ENCODE measurements around the gene NPAS3. TPM values are rescaled to one million over a fixed set of nuclear protein-coding genes. Genes with fewer than 3 reads are reported as not detected.
A peak's percentile ranks its signal among the peaks of the same experiment; 100 is the strongest.

Gene NPAS3
- total RNA-seq, 2 experiments from 2014 or later: not detected

DNA sequence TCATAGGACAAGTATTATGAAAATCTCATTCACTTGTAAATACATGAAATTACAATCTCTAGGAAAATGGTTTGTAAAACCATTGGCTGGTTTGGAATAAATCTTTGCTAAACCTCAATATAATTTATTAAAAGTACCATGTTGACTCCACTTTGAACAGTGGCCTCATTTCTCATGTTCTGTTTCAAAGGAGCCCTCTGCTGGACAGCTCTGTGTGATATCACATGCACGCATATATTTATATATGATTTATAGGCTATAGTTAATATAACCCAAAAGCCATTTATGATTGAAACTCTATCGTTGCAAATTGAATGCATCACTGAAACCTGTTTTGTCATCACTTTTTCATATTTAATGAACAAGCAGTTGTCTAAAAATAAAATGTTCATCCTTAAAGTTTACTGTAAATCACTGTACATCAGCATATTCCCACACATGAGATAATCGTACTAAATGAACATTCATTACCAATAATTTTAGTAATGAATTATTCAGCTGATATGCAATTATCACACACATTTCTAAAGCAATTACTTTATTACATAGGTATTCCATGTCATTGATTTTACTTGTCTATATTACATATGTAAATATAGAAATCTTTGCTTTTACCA, 493.8 kb downstream of the NPAS3 start:
- intact Hi-C loops (cut with micrococcal nuclease; ENCODE audit: unreplicated experiment): loop anchor here (5.0 to 10.0 kb wide), 2 partner anchors 718 to 855 kb away; no protein-coding TSS in a partner anchor
- BruUV-seq (replicated peaks): no TSS peak
- H3K4me3 ChIP-seq (ENCODE audit: low read depth, low read length, poor library complexity, severe bottlenecking): no peak overlapping the region
- no peaks in the 10 kb centered on the region for H4K20me1 ChIP-seq (ENCODE audit: insufficient read depth, low read length)
- peak; percentile 41 for DNase-seq (ENCODE audit: low spot score)
- no peak overlapping the region for H3K27ac ChIP-seq (ENCODE audit: low read depth, low read length, poor library complexity, severe bottlenecking)
- no peaks in the 10 kb centered on the region for H3K4me1 ChIP-seq (ENCODE audit: insufficient read depth, low read length, poor library complexity, severe bottlenecking)
- H3K9me2 ChIP-seq (ENCODE audit: insufficient read depth, low read length): no peaks in the 10 kb centered on the region
- H3K9me3 ChIP-seq (ENCODE audit: low read length): no peaks in the 10 kb centered on the region
- TF ChIP-seq CTCF (conservative IDR thresholded peaks at IDR 0.05; ENCODE audit: low read length): peak; percentile 79
- TF ChIP-seq EZH2phosphoT487 (IDR thresholded peaks at IDR 0.05; ENCODE audit: borderline replicate concordance, low read depth, low read length): no peak
- H2AFZ ChIP-seq (ENCODE audit: low read length): no peak overlapping the region
- no peaks in the 10 kb centered on the region for H3K36me3 ChIP-seq (ENCODE audit: insufficient read depth, low read length)
- POLR2A ChIA-PET: no interaction called here
- H3K4me2 ChIP-seq (ENCODE audit: low read length): no peak overlapping the region
- H3K79me2 ChIP-seq (ENCODE audit: insufficient read depth, low read depth, low read length): no peaks in the 10 kb centered on the region
- CTCF ChIA-PET (ENCODE audit: unreplicated experiment): no interaction called here

DNA sequence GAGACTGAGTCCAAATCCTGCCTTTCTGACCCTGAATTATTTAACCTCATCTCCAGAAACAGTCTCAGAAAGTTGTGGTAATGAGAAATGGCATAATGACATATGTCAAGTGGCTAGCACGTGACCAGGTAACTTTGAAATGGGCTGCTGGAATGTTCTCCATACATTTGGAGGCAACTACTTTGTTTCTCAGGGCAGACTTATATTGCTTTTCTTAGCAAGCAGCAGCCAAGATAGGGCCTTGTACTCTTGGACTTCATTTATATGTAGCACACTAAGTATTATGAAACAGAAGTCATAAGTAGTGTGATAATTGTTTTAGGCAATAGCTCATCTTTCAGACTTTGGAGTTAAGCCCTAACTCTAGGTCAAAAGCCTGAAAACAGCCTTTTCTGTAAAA, 494.7 kb downstream of the NPAS3 start:
- Histone ChIP-seq H3K27ac (ENCODE audit: low read depth, low read length, poor library complexity, severe bottlenecking) (no peak overlapping the region), H2AFZ (ENCODE audit: low read length) (no peak overlapping the region), H3K4me3 (ENCODE audit: low read depth, low read length, poor library complexity, severe bottlenecking) (no peak overlapping the region), H3K79me2 (ENCODE audit: insufficient read depth, low read depth, low read length) (no peaks in the 10 kb centered on the region), H3K4me1 (ENCODE audit: insufficient read depth, low read length, poor library complexity, severe bottlenecking) (no peaks in the 10 kb centered on the region), H3K4me2 (ENCODE audit: low read length) (no peak overlapping the region), H3K9me3 (ENCODE audit: low read length) (no peaks in the 10 kb centered on the region), H3K9me2 (ENCODE audit: insufficient read depth, low read length) (no peaks in the 10 kb centered on the region), H4K20me1 (ENCODE audit: insufficient read depth, low read length) (no peaks in the 10 kb centered on the region), H3K36me3 (ENCODE audit: insufficient read depth, low read length) (no peaks in the 10 kb centered on the region)
- TF ChIP-seq CTCF (conservative IDR thresholded peaks at IDR 0.05; ENCODE audit: low read length) (no peak), EZH2phosphoT487 (IDR thresholded peaks at IDR 0.05; ENCODE audit: borderline replicate concordance, low read depth, low read length) (no peak)
- ChIA-PET POLR2A (interaction anchor here (0.5 kb wide), 1 partner anchor 193 kb away, joined by 3 read pairs; no protein-coding TSS in a partner anchor), CTCF (ENCODE audit: unreplicated experiment) (no interaction called here)
- intact Hi-C loops (cut with micrococcal nuclease; ENCODE audit: unreplicated experiment): loop anchor here (5.0 to 10.0 kb wide), 2 partner anchors 719 to 856 kb away; no protein-coding TSS in a partner anchor
- BruUV-seq (replicated peaks): no TSS peak
- DNase-seq (ENCODE audit: low spot score): no peak

DNA sequence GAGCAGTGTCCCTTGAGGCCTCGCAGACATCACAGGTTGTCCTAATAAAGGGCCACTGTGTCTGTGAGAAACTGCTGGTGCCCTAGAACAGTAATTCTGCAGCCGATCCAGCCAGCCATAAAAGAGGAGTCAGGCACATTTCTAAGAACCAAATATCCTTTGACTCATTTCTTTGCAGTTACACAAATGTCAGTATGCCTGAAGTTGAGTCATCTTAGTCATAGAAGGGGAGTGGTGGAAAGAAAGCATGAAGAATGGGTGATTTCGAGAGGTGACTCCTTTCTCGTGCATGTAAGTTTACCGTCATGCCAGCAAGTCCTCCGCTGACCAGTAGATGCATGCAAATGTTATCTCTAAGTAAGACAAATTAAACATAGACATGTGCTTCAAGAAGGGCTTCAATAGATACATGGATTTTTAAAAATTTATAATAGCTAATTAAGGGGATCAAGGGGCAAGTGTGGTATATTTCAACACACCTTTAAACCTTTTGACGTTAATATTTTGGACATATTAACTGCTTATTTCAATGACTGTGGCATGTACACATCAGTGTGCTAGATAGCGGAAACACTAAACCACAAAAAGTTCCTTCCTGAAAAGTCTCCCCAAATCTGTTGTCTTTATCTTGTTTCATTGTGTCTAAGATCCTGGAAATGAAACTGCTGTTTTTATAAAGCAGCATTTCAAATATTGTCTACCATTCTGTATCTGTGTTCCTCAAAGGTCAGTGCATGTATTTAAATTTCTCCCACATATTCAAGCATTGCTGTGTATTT, 497.4 kb downstream of the NPAS3 start:
- ChIA-PET CTCF (ENCODE audit: unreplicated experiment) (no interaction called here), POLR2A (no interaction called here)
- intact Hi-C loops (cut with micrococcal nuclease; ENCODE audit: unreplicated experiment): loop anchor here (10.0 kb wide), 1 partner anchor 721 kb away; no protein-coding TSS in a partner anchor

More for the DNA sequence above, 497.4 kb downstream of the NPAS3 start:
- Histone ChIP-seq H3K4me3 (ENCODE audit: low read depth, low read length, poor library complexity, severe bottlenecking) (no peak overlapping the region), H3K4me2 (ENCODE audit: low read length) (no peak overlapping the region), H3K4me1 (ENCODE audit: insufficient read depth, low read length, poor library complexity, severe bottlenecking) (no peaks in the 10 kb centered on the region), H3K9me3 (ENCODE audit: low read length) (no peaks in the 10 kb centered on the region), H2AFZ (ENCODE audit: low read length) (no peak overlapping the region), H3K9me2 (ENCODE audit: insufficient read depth, low read length) (no peaks in the 10 kb centered on the region), H3K79me2 (ENCODE audit: insufficient read depth, low read depth, low read length) (no peaks in the 10 kb centered on the region), H4K20me1 (ENCODE audit: insufficient read depth, low read length) (no peaks in the 10 kb centered on the region), H3K36me3 (ENCODE audit: insufficient read depth, low read length) (no peaks in the 10 kb centered on the region), H3K27ac (ENCODE audit: low read depth, low read length, poor library complexity, severe bottlenecking) (no peak overlapping the region)
- BruUV-seq (replicated peaks): no TSS peak
- TF ChIP-seq EZH2phosphoT487 (IDR thresholded peaks at IDR 0.05; ENCODE audit: borderline replicate concordance, low read depth, low read length) (no peak), CTCF (conservative IDR thresholded peaks at IDR 0.05; ENCODE audit: low read length) (no peak)
- DNase-seq (ENCODE audit: low spot score): no peak
